Transverse colon (tissue), 4 donors: ENCODE data around the gene KAT6B. TPM values are rescaled to one million over a fixed set of nuclear protein-coding genes. Genes with fewer than 3 reads are reported as not detected.

ENCODE experiments used
- DNase-seq: peaks from one replicate; pipeline ENCODE4 v3.0.0-alpha.2; 2019
- H3K27ac ChIP-seq, 4 donors: fragments of 200-600 bp; sonication (generic); 2 replicates each; pipeline ENCODE4 v1.5.1; 2016 to 2018; ENCODE audit warnings: inconsistent platforms in 4 of 4
- H3K27me3 ChIP-seq: fragments of 200-600 bp; sonication (generic); 2 replicates; pipeline ENCODE4 v1.5.1; 2017; ENCODE audit warnings: inconsistent platforms
- H3K36me3 ChIP-seq, 4 donors: fragments of 200-600 bp; sonication (generic); 2 replicates each; pipeline ENCODE4 v1.5.1; 2017 to 2019; ENCODE audit warnings: inconsistent platforms in 4 of 4
- H3K4me1 ChIP-seq, 4 donors: fragments of 200-600 bp; sonication (generic); 2 replicates each; pipeline ENCODE4 v1.5.1; 2017 to 2020; ENCODE audit warnings: inconsistent platforms in 4 of 4
- H3K4me3 ChIP-seq, 4 donors: fragments of 200-600 bp; sonication (generic); 1 replicate in 1 of 4; 2 replicates in 3 of 4; pipeline versions ENCODE4 v1.5.1 to v1.6.1; 2017 to 2019; ENCODE audit warnings: inconsistent platforms in 4 of 4
- H3K9me3 ChIP-seq, 2 donors: fragments of 200-600 bp; sonication (generic); 2 replicates each; pipeline ENCODE4 v1.5.1; 2017 to 2019; ENCODE audit warnings: inconsistent platforms in 2 of 2
- CTCF ChIP-seq, 5 experiments: fragments of 200-600 bp in 3 of 5; fragments of 450-650 bp in 2 of 5; sonication (generic) in 3 of 5; IDR thresholded peaks; 1 replicate in 2 of 5; 2 replicates in 3 of 5; pipeline ENCODE4 v1.5.1; 2016 to 2017; ENCODE audit warnings: antibody characterized with exemption in 5 of 5, inconsistent platforms in 3 of 5, mild to moderate bottlenecking in 2 of 5, moderate library complexity in 1 of 5
- EP300 ChIP-seq: sonication (generic); formaldehyde crosslinking; IDR thresholded peaks from one replicate; pipeline ENCODE4 v1.6.1; 2017; ENCODE audit warnings: antibody characterized with exemption, low read depth
- POLR2A ChIP-seq: fragments of 450-650 bp; IDR thresholded peaks from one replicate; pipeline ENCODE4 v1.6.1; 2016; ENCODE audit warnings: antibody characterized with exemption, mild to moderate bottlenecking, moderate library complexity
- POLR2AphosphoS5 ChIP-seq, 3 donors: sonication (generic); formaldehyde crosslinking; IDR thresholded peaks; one replicate each; pipeline ENCODE4 v1.6.1; 2016; ENCODE audit warnings: antibody characterized with exemption in 3 of 3
- WGBS, 2 donors: methylation state at CpG; one replicate each; pipeline ENCODE4 v1.1.5; 2018; ENCODE audit warnings: low coverage in 1 of 2; 5-methylcytosine and 5-hydroxymethylcytosine counted together
- in situ Hi-C, 4 donors: fragments of 200-750 bp; cut with MboI; loops; one replicate each; pipeline versions ENCODE4 v1.15.0 to v1.15.1; 2017; ENCODE audit warnings: low sequenced_read_pairs in 3 of 4, low pct_ligation_motif_present in 1 of 4, low pct_unique_long_range_greater_than_20kb in 1 of 4
- intact Hi-C: fragments of 100-400 bp; cut with DNase I; formaldehyde crosslinking; loops from one replicate; pipeline ENCODE4 v1.15.1; 2023; ENCODE audit warnings: low total_unique reads
- total RNA-seq, 4 donors: library from RNA; depleted of rRNA; stranded (reverse); fragments of >200 nt; gene quantifications; one replicate each; pipeline ENCODE4 v1.1.0, GENCODE V29; 2016

Gene KAT6B
- total RNA-seq, 4 donors from 2014 or later, result 27.3 to 67.0 (median 54.9) TPM

GRCh38 chr10:75021379-75022249, 195.2 kb downstream of the KAT6B start:
- no peaks in the 10 kb centered on the region for H3K27me3 ChIP-seq
- WGBS, 2 donors, result 42 to 63% methylated on average over 7 to 10 of the region's 10 CpGs
- intact Hi-C loops (no loop called here), in situ Hi-C loops (loop anchor here in 2 of 4 donors (5.0 to 25.0 kb wide), 2 partner anchors 754 to 759 kb away; no protein-coding TSS in a partner anchor)
- DNase-seq, result peak; percentile 30
- H3K4me1 ChIP-seq, result peaks cover 0 to 13% (median 9%) of the 10 kb centered on the region in 4 donors
- peaks cover 0 to 30% (median 10%) of the 10 kb centered on the region in 4 donors for H3K36me3 ChIP-seq
- no peaks in the 10 kb centered on the region for H3K9me3 ChIP-seq
- no peak for TF ChIP-seq EP300
- no peak for TF ChIP-seq CTCF (IDR thresholded peaks at IDR 0.05)
- TF ChIP-seq POLR2AphosphoS5 (IDR thresholded peaks at IDR 0.05), result no peak
- TF ChIP-seq POLR2A, result no peak
- no peak overlapping the region for H3K4me3 ChIP-seq
- peak overlapping the region in 3 of 4 donors; percentile 32 to 51 (median 48) for H3K27ac ChIP-seq

- Histone ChIP-seq H3K9me3 (no peaks in the 10 kb centered on the region), H3K27me3 (no peaks in the 10 kb centered on the region), H3K27ac (no peak overlapping the region), H3K4me3 (no peak overlapping the region), H3K4me1 (peaks cover 0 to 13% (median 9%) of the 10 kb centered on the region in 4 donors), H3K36me3 (peaks cover 0 to 30% (median 14%) of the 10 kb centered on the region in 4 donors)
- intact Hi-C loops, result no loop called here
- in situ Hi-C loops, result loop anchor here in 2 of 4 donors (5.0 to 25.0 kb wide), 2 partner anchors 756 to 761 kb away; no protein-coding TSS in a partner anchor
- no peak for DNase-seq
- TF ChIP-seq EP300, result no peak
- no peak for TF ChIP-seq POLR2A
- TF ChIP-seq POLR2AphosphoS5 (IDR thresholded peaks at IDR 0.05), result no peak
- no peak for TF ChIP-seq CTCF (IDR thresholded peaks at IDR 0.05)
- 88% methylated on average over 2 of the region's 2 CpGs; no CpG with 5 or more reads in 1 of the 2 donors for WGBS, 2 donors
Observed at GRCh38 chr10:75023074-75023473, 196.7 kb downstream of the KAT6B start.

DNA sequence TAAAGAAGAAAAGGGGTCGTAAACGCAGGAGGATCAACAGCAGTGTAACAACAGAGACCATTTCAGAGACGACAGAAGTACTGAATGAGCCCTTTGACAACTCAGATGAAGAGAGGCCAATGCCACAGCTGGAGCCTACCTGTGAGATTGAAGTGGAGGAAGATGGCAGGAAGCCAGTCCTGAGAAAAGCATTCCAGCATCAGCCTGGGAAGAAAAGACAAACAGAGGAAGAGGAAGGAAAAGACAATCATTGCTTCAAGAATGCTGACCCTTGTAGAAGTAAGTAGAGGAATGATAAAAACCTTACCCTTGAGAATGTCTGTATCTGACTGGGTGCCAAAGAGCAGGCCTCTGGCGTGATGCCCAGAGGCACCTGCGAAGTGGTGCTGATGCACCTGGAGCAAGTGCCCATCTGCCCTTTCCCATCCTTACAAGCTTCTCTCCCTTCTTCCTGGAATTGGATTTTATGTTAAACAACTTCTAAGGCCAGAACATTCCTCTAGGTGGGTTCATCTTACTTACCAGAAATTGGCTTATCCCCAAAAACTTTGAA, 198.6 kb downstream of the KAT6B start:
- H3K36me3 ChIP-seq, result peaks cover 0 to 39% (median 17%) of the 10 kb centered on the region in 4 donors
- no peak for DNase-seq
- H3K27me3 ChIP-seq, result no peaks in the 10 kb centered on the region
- H3K27ac ChIP-seq, result no peak overlapping the region
- H3K4me1 ChIP-seq, result peaks cover 0 to 10% (median 9%) of the 10 kb centered on the region in 4 donors
- no peak overlapping the region for H3K4me3 ChIP-seq
- 56 to 59% methylated on average over 4 to 5 of the region's 5 CpGs for WGBS, 2 donors
- TF ChIP-seq CTCF (IDR thresholded peaks at IDR 0.05) (no peak), EP300 (no peak), POLR2A (no peak), POLR2AphosphoS5 (IDR thresholded peaks at IDR 0.05) (no peak)
- intact Hi-C loops, result no loop called here
- in situ Hi-C loops, result loop anchor here in 2 of 4 donors (5.0 to 25.0 kb wide), 2 partner anchors 758 to 763 kb away; no protein-coding TSS in a partner anchor
- H3K9me3 ChIP-seq, result no peaks in the 10 kb centered on the region

- Histone ChIP-seq H3K27ac (no peak overlapping the region), H3K4me1 (no peaks in the 10 kb centered on the region), H3K36me3 (peaks cover 0 to 39% (median 13%) of the 10 kb centered on the region in 4 donors), H3K27me3 (no peaks in the 10 kb centered on the region), H3K4me3 (no peak overlapping the region), H3K9me3 (no peaks in the 10 kb centered on the region)
- TF ChIP-seq CTCF (IDR thresholded peaks at IDR 0.05) (no peak), EP300 (no peak), POLR2AphosphoS5 (IDR thresholded peaks at IDR 0.05) (no peak), POLR2A (no peak)
- in situ Hi-C loops (no loop called here), intact Hi-C loops (no loop called here)
- DNase-seq, result no peak
Observed at GRCh38 chr10:75028049-75028448, 201.6 kb downstream of the KAT6B start.
